Coronary artery (tissue), 2 donors: ENCODE measurements around the gene ITLN2.
"Not testable (repeated sequence)": the region's sequence is repeated elsewhere in the genome, so short reads cannot be mapped to it uniquely, and the experiment has no call there.

Experiments used
- DNase-seq: peaks from one replicate; pipeline ENCODE4 v3.0.0-alpha.2; 2017; ENCODE audit warnings: low spot score
- H3K27ac ChIP-seq, 2 donors: fragments of 200-600 bp; sonication (generic); one replicate each; pipeline ENCODE4 v1.5.1; 2016 to 2019
- H3K4me3 ChIP-seq: fragments of 200-600 bp; sonication (generic); 2 replicates; pipeline ENCODE4 v1.5.1; 2016; ENCODE audit warnings: mild to moderate bottlenecking, moderate library complexity
- TF ChIP-seq, protein P1 (sequence below): fragments of 200-600 bp; sonication (generic); IDR thresholded peaks from one replicate; pipeline ENCODE4 v1.5.1; 2019; ENCODE audit warnings: antibody characterized with exemption

Gene ITLN2

GRCh38 chr1:160904783-160905616 lies 49.6 kb downstream of the ITLN2 start:
- no peak for DNase-seq
- peak overlapping the region; percentile 66 to 86 for H3K27ac ChIP-seq
- TF ChIP-seq, protein P1, sequence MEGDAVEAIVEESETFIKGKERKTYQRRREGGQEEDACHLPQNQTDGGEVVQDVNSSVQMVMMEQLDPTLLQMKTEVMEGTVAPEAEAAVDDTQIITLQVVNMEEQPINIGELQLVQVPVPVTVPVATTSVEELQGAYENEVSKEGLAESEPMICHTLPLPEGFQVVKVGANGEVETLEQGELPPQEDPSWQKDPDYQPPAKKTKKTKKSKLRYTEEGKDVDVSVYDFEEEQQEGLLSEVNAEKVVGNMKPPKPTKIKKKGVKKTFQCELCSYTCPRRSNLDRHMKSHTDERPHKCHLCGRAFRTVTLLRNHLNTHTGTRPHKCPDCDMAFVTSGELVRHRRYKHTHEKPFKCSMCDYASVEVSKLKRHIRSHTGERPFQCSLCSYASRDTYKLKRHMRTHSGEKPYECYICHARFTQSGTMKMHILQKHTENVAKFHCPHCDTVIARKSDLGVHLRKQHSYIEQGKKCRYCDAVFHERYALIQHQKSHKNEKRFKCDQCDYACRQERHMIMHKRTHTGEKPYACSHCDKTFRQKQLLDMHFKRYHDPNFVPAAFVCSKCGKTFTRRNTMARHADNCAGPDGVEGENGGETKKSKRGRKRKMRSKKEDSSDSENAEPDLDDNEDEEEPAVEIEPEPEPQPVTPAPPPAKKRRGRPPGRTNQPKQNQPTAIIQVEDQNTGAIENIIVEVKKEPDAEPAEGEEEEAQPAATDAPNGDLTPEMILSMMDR: no peak
- H3K4me3 ChIP-seq: no peak overlapping the region

GRCh38 chr1:160902251-160902650 lies 52.4 kb downstream of the ITLN2 start:
- not testable (repeated sequence) for H3K4me3 ChIP-seq, DNase-seq
- peak overlapping the region in 1 of 2 donors; percentile 67 for H3K27ac ChIP-seq

- peak overlapping the region in 1 of 2 donors; percentile 67 for H3K27ac ChIP-seq
- H3K4me3 ChIP-seq: no peak overlapping the region
- TF ChIP-seq, protein P1: no peak
- no peak for DNase-seq
Observed at GRCh38 chr1:160901768-160902167, 52.8 kb downstream of the ITLN2 start.

GRCh38 chr1:160900683-160901082 lies 53.9 kb downstream of the ITLN2 start:
- H3K27ac ChIP-seq, H3K4me3 ChIP-seq, DNase-seq: not testable (repeated sequence)
